ENCODE results near the gene PCBP2.
"Not testable (repeated sequence)": the region's sequence is repeated elsewhere in the genome, so short reads cannot be mapped to it uniquely, and the experiment has no call there.

The PCBP2 gene

GRCh38 chr12:53441040-53441833 is 10.7 kb upstream of the PCBP2 start, which contains the start of gene PRR13:
TSS of gene PRR13 (plus strand) at chr12:53441734. CDS start at chr12:53442715, 981 bp downstream.
- peak; percentile 88 to 100 for DNase-seq

GRCh38 chr12:53443955-53444354 is 7.9 kb upstream of the PCBP2 start:
- DNase-seq, result no peak

- DNase-seq, result not testable (repeated sequence)
These were observed 7.1 kb upstream of the PCBP2 start for GRCh38 chr12:53444593-53445325.

- no peak for DNase-seq
These were observed 966 bp upstream of the PCBP2 start for GRCh38 chr12:53450936-53451335.

GRCh38 chr12:53452159-53453077 is 516 bp downstream of the PCBP2 start:
- DNase-seq, result peak; percentile 47 to 94

- DNase-seq, result no peak
These were observed 2.2 kb downstream of the PCBP2 start for GRCh38 chr12:53453953-53454640.

- no peak for DNase-seq
These were observed 2.8 kb downstream of the PCBP2 start for GRCh38 chr12:53454707-53455106.

- no peak for DNase-seq
These were observed 4.9 kb downstream of the PCBP2 start for GRCh38 chr12:53456654-53457366.

- DNase-seq, result no peak
These were observed 7.2 kb downstream of the PCBP2 start for GRCh38 chr12:53459097-53459496.

- DNase-seq, result no peak
These were observed 9.2 kb downstream of the PCBP2 start for GRCh38 chr12:53461059-53461458.

- DNase-seq, result no peak
These were observed 9.7 kb downstream of the PCBP2 start for GRCh38 chr12:53461591-53461990.

- no peak for DNase-seq
These were observed 11.0 kb downstream of the PCBP2 start for GRCh38 chr12:53462935-53463334.

GRCh38 chr12:53463802-53464560 is 12.1 kb downstream of the PCBP2 start:
- DNase-seq, result no peak

- no peak for DNase-seq
These were observed 12.9 kb downstream of the PCBP2 start for GRCh38 chr12:53464685-53465418.

GRCh38 chr12:53465679-53466078 is 13.8 kb downstream of the PCBP2 start:
- no peak for DNase-seq

GRCh38 chr12:53466640-53467039 is 14.7 kb downstream of the PCBP2 start:
- no peak for DNase-seq

GRCh38 chr12:53467082-53467481 is 15.2 kb downstream of the PCBP2 start:
- DNase-seq, result no peak

GRCh38 chr12:53467880-53468279 is 16.0 kb downstream of the PCBP2 start:
- DNase-seq, result no peak

- no peak for DNase-seq
These were observed 16.4 kb downstream of the PCBP2 start for GRCh38 chr12:53468282-53468681.

- no peak for DNase-seq
These were observed 20.2 kb downstream of the PCBP2 start for GRCh38 chr12:53472056-53472582.
